Thyroid gland (tissue), 4 donors: Measurements from ENCODE around the gene IL27RA. TPM values are rescaled to one million over a fixed set of nuclear protein-coding genes. Genes with fewer than 3 reads are reported as not detected.

ENCODE experiments used
- DNase-seq, 2 donors: peaks; one replicate each; pipeline ENCODE4 v3.0.0-alpha.2; 2019
- H3K27ac ChIP-seq, 3 donors: fragments of 200-600 bp; sonication (generic); 1 replicate in 2 of 3; 2 replicates in 1 of 3; pipeline ENCODE4 v1.5.1; 2016 to 2019; ENCODE audit warnings: mild to moderate bottlenecking in 1 of 3, moderate library complexity in 1 of 3
- H3K27me3 ChIP-seq: fragments of 200-600 bp; sonication (generic); one replicate; pipeline ENCODE4 v1.5.1; 2019
- H3K36me3 ChIP-seq, 2 donors: fragments of 200-600 bp; sonication (generic); one replicate each; pipeline ENCODE4 v1.5.1; 2016 to 2019
- H3K4me1 ChIP-seq, 2 donors: fragments of 200-600 bp; sonication (generic); one replicate each; pipeline ENCODE4 v1.5.1; 2017 to 2019
- H3K4me3 ChIP-seq, 3 donors: fragments of 200-600 bp; sonication (generic); replicated peaks in 1 of 3; 1 replicate in 2 of 3; 2 replicates in 1 of 3; pipeline ENCODE4 v1.5.1; 2016; ENCODE audit warnings: mild to moderate bottlenecking in 1 of 3
- H3K9me3 ChIP-seq: fragments of 200-600 bp; sonication (generic); one replicate; pipeline ENCODE4 v1.5.1; 2017
- CTCF ChIP-seq, 6 experiments: fragments of 200-600 bp in 3 of 6; fragments of 450-650 bp in 3 of 6; sonication (generic) in 3 of 6; IDR thresholded peaks; one replicate each; pipeline ENCODE4 v1.5.1; 2016 to 2019; ENCODE audit warnings: antibody characterized with exemption in 6 of 6, mild to moderate bottlenecking in 2 of 6, inconsistent platforms in 1 of 6, moderate library complexity in 1 of 6
- POLR2A ChIP-seq, 2 donors: fragments of 450-650 bp; IDR thresholded peaks; one replicate each; pipeline ENCODE4 v1.6.1; 2017; ENCODE audit warnings: antibody characterized with exemption in 2 of 2, mild to moderate bottlenecking in 2 of 2, moderate library complexity in 1 of 2
- WGBS, 2 donors: methylation state at CpG; one replicate each; pipeline ENCODE4 v1.1.5; 2017; 5-methylcytosine and 5-hydroxymethylcytosine counted together
- intact Hi-C: fragments of 100-400 bp; cut with DNase I; formaldehyde crosslinking; loops from one replicate; pipeline ENCODE4 v1.15.1; 2023
- total RNA-seq, 4 donors: library from RNA; depleted of rRNA; stranded (reverse); fragments of >200 nt; gene quantifications; one replicate each; pipeline ENCODE4 v1.2.3, GENCODE V29; 2016

The IL27RA gene
- total RNA-seq, 4 donors from 2014 or later = 1.9 to 4.9 (median 3.4) TPM

GRCh38 chr19:14101003-14101545 lies 69.5 kb downstream of the IL27RA start:
- no peaks in the 10 kb centered on the region for H3K9me3 ChIP-seq
- TF ChIP-seq POLR2A (IDR thresholded peaks at IDR 0.05) = no peak
- TF ChIP-seq CTCF (IDR thresholded peaks at IDR 0.05) = no peak
- intact Hi-C loops = no loop called here
- 94 to 98% methylated on average over 6 of the region's 6 CpGs for WGBS, 2 donors
- peaks cover 45 to 49% of the 10 kb centered on the region in 2 donors for H3K36me3 ChIP-seq
- H3K4me1 ChIP-seq = no peaks in the 10 kb centered on the region
- H3K27ac ChIP-seq = no peak overlapping the region
- H3K27me3 ChIP-seq = no peaks in the 10 kb centered on the region
- no peak for DNase-seq
- H3K4me3 ChIP-seq = no peak overlapping the region

GRCh38 chr19:14102102-14102696 lies 70.6 kb downstream of the IL27RA start:
- Histone ChIP-seq H3K9me3 (no peaks in the 10 kb centered on the region), H3K4me1 (no peaks in the 10 kb centered on the region), H3K4me3 (no peak overlapping the region), H3K27ac (no peak overlapping the region), H3K36me3 (peaks cover 46 to 52% of the 10 kb centered on the region in 2 donors), H3K27me3 (no peaks in the 10 kb centered on the region)
- TF ChIP-seq POLR2A (IDR thresholded peaks at IDR 0.05) (no peak), CTCF (IDR thresholded peaks at IDR 0.05) (no peak)
- WGBS, 2 donors = 68 to 84% methylated on average over 9 to 11 of the region's 11 CpGs
- no peak for DNase-seq
- intact Hi-C loops = no loop called here

GRCh38 chr19:14102756-14103155 lies 71.2 kb downstream of the IL27RA start:
- DNase-seq = no peak
- Histone ChIP-seq H3K9me3 (no peaks in the 10 kb centered on the region), H3K4me3 (no peak overlapping the region), H3K27ac (no peak overlapping the region), H3K36me3 (peaks cover 40 to 47% of the 10 kb centered on the region in 2 donors), H3K4me1 (no peaks in the 10 kb centered on the region), H3K27me3 (no peaks in the 10 kb centered on the region)
- TF ChIP-seq POLR2A (IDR thresholded peaks at IDR 0.05) (no peak), CTCF (IDR thresholded peaks at IDR 0.05) (no peak)
- 87 to 90% methylated on average over 10 of the region's 10 CpGs for WGBS, 2 donors
- intact Hi-C loops = no loop called here

Other genes starting within 250 kb of the IL27RA start
- gene ZSWIM4, start 236.3 kb upstream of the IL27RA start, total RNA-seq = 10 to 100 TPM in 1 of 4 donors, 1 to 10 TPM in 3; 6.9 to 15.6 (median 8.9) TPM
- not detected for gene NANOS3, start 154.6 kb upstream of the IL27RA start, total RNA-seq
- 1 to 10 TPM in 3 of 4 donors, under 1 TPM in 1; 0.34 to 1.7 (median 1.0) TPM for gene BRME1, start 125.6 kb upstream of the IL27RA start, total RNA-seq
- gene CC2D1A, start 125.6 kb upstream of the IL27RA start, total RNA-seq = 10 to 100 TPM; 29.3 to 36.4 (median 31.3) TPM
- 1 to 10 TPM in 1 of 4 donors, under 1 TPM in 2, not detected in 1; 0.40 to 1.4 (median 0.63) TPM for gene PODNL1, start 93.3 kb upstream of the IL27RA start, total RNA-seq
- gene DCAF15, start 79.3 kb upstream of the IL27RA start, total RNA-seq = 10 to 100 TPM in 3 of 4 donors, 1 to 10 TPM in 1; 9.5 to 19.6 (median 11.6) TPM
- 1 to 10 TPM; 4.8 to 9.1 (median 9.1) TPM for gene RFX1, start 25.4 kb upstream of the IL27RA start, total RNA-seq
- gene RLN3, start 3.6 kb upstream of the IL27RA start, total RNA-seq = not detected
- 1 to 10 TPM; 4.8 to 9.6 (median 6.8) TPM for gene PALM3, start 30.3 kb downstream of the IL27RA start, total RNA-seq
- 1 to 10 TPM; 7.9 to 9.9 (median 9.1) TPM for gene MISP3, start 41.0 kb downstream of the IL27RA start, total RNA-seq
- gene C19orf67, start 54.0 kb downstream of the IL27RA start, total RNA-seq = not detected
- 10 to 100 TPM; 15.2 to 27.3 (median 22.7) TPM for gene SAMD1, start 59.0 kb downstream of the IL27RA start, total RNA-seq
- 10 to 100 TPM; 33.2 to 69.4 (median 55.5) TPM for gene PRKACA, start 86.0 kb downstream of the IL27RA start, total RNA-seq
- gene ASF1B, start 104.8 kb downstream of the IL27RA start, total RNA-seq = 1 to 10 TPM in 2 of 4 donors, under 1 TPM in 2; 0.54 to 2.6 (median 0.95) TPM
- gene ADGRL1, start 174.4 kb downstream of the IL27RA start, total RNA-seq = 10 to 100 TPM; 18.5 to 56.3 (median 46.2) TPM